GM12891 (cell line): ENCODE data around the gene CDK19.

Experiments
- POLR2A ChIP-seq: IDR thresholded peaks from 2 replicates; pipeline ENCODE4 v1.6.1; 2011; ENCODE audit warnings: low read depth, low read length, control low read depth
- POLR2AphosphoS5 ChIP-seq: IDR thresholded peaks from 2 replicates; pipeline ENCODE4 v1.6.1; 2011; ENCODE audit warnings: low read depth, low read length, control low read depth
- SPI1 ChIP-seq: IDR thresholded peaks from 2 replicates; pipeline ENCODE4 v1.6.1; 2011; ENCODE audit warnings: low read depth, low read length, control low read depth

- no peak for TF ChIP-seq POLR2AphosphoS5
- no peak for TF ChIP-seq POLR2A
- TF ChIP-seq SPI1, result no peak
Observed at GRCh38 chr6:110809792-110810191, 5.5 kb downstream of the CDK19 start.
